Gastrocnemius medialis (tissue), 4 donors: Measurements from ENCODE around the gene NRM. TPM values are rescaled to one million over a fixed set of nuclear protein-coding genes. Genes with fewer than 3 reads are reported as not detected.

Experiments
- ATAC-seq, 2 donors: fragments of 150-250 bp; one replicate each; pipeline ENCODE4 v1.9.1; 2016
- DNase-seq, 2 donors: peaks; one replicate each; pipeline ENCODE4 v3.0.0-alpha.2; 2019
- H3K27ac ChIP-seq, 4 donors: fragments of 200-600 bp; sonication (generic); 1 replicate in 1 of 4; 2 replicates in 3 of 4; pipeline ENCODE4 v1.5.1; 2016 to 2018; ENCODE audit warnings: mild to moderate bottlenecking in 2 of 4, moderate library complexity in 1 of 4
- H3K27me3 ChIP-seq, 3 donors: fragments of 200-600 bp; sonication (generic) in 2 of 3; 1 replicate in 1 of 3; 2 replicates in 2 of 3; pipeline versions ENCODE4 v1.5.1 to v1.6.0; 2016 to 2019; ENCODE audit warnings: mild to moderate bottlenecking in 1 of 3, moderate library complexity in 1 of 3
- H3K36me3 ChIP-seq, 2 donors: fragments of 200-600 bp; sonication (generic) in 1 of 2; one replicate each; pipeline ENCODE4 v1.5.1; 2017 to 2018
- H3K4me1 ChIP-seq, 2 donors: fragments of 200-600 bp; sonication (generic) in 1 of 2; one replicate each; pipeline ENCODE4 v1.5.1; 2016 to 2017; ENCODE audit warnings: mild to moderate bottlenecking in 2 of 2
- H3K4me3 ChIP-seq, 4 donors: fragments of 200-600 bp; sonication (generic) in 3 of 4; 1 replicate in 1 of 4; 2 replicates in 3 of 4; pipeline ENCODE4 v1.5.1; 2016 to 2019; ENCODE audit warnings: mild to moderate bottlenecking in 2 of 4
- H3K9me3 ChIP-seq, 3 donors: fragments of 200-600 bp; sonication (generic) in 2 of 3; 1 replicate in 1 of 3; 2 replicates in 2 of 3; pipeline ENCODE4 v1.5.1; 2016 to 2019
- POLR2A ChIP-seq, 2 donors: fragments of 450-650 bp; IDR thresholded peaks; one replicate each; pipeline ENCODE4 v1.6.1; 2017; ENCODE audit warnings: antibody characterized with exemption in 2 of 2, mild to moderate bottlenecking in 2 of 2, moderate library complexity in 2 of 2
- in situ Hi-C, 4 donors: fragments of 200-750 bp; cut with MboI; loops; one replicate each; pipeline versions ENCODE4 v1.15.0 to v1.8.0; 2017; ENCODE audit warnings: low sequenced_read_pairs in 4 of 4
- intact Hi-C: fragments of 100-400 bp; cut with DNase I; formaldehyde crosslinking; loops from one replicate; pipeline ENCODE4 v1.15.1; 2023; ENCODE audit warnings: low total_unique reads
- total RNA-seq, 4 donors: library from RNA; depleted of rRNA; stranded (reverse); fragments of >200 nt; gene quantifications; one replicate each; pipeline versions ENCODE4 v1.1.0 to v1.2.3, GENCODE V29; 2016
- TF ChIP-seq, protein P1 (sequence below), 5 experiments: fragments of 450-650 bp in 3 of 5; fragments of 200-600 bp in 2 of 5; sonication (generic) in 2 of 5; IDR thresholded peaks in 4 of 5; conservative IDR thresholded peaks in 1 of 5; 1 replicate in 4 of 5; 2 replicates in 1 of 5; pipeline ENCODE4 v1.5.1; 2016 to 2019; ENCODE audit warnings: antibody characterized with exemption in 5 of 5, mild to moderate bottlenecking in 3 of 5, moderate library complexity in 3 of 5

The NRM gene
- total RNA-seq, 4 donors from 2014 or later: 0.32 to 2.0 (median 1.4) TPM

DNA sequence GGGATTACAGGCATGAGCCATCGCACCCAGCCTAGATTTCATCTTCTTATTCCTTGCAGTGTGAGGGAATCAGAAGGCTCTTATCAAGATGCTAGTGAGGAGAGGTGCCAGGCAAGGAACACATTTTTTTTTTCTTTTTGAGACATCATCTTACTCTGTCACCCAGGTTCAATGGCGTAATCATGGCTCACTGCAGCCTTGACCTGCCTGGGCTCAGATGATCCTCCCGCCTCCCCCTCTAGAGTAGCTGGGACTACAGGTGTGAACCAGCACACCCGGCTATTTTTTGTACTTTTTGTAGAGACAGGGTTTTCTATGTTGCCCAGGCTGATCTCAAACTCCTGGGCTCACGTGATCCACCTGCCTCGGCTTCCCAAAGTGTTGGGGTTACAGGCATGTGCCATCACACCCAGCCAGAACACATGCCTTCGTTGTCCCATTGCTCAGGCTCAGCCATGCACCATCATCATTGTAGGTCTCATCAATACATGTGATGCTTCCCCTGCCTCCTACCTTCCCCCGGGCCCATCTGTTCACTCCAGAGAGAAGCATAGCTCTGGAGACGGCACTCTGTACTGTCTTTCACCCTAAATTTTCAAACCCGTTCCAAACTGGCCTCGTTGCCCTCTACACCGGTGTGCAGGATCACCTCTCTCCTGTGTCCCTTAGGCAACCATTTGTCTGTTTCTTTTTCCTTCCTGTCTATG is 41.6 kb upstream of the NRM start:
- in situ Hi-C loops: loop anchor here in 1 of 4 donors (25.0 kb wide), 1 partner anchor 155 kb away; the partner anchor contains the start of gene DDR1
- TF ChIP-seq POLR2A (IDR thresholded peaks at IDR 0.05): no peak
- TF ChIP-seq, protein P1, sequence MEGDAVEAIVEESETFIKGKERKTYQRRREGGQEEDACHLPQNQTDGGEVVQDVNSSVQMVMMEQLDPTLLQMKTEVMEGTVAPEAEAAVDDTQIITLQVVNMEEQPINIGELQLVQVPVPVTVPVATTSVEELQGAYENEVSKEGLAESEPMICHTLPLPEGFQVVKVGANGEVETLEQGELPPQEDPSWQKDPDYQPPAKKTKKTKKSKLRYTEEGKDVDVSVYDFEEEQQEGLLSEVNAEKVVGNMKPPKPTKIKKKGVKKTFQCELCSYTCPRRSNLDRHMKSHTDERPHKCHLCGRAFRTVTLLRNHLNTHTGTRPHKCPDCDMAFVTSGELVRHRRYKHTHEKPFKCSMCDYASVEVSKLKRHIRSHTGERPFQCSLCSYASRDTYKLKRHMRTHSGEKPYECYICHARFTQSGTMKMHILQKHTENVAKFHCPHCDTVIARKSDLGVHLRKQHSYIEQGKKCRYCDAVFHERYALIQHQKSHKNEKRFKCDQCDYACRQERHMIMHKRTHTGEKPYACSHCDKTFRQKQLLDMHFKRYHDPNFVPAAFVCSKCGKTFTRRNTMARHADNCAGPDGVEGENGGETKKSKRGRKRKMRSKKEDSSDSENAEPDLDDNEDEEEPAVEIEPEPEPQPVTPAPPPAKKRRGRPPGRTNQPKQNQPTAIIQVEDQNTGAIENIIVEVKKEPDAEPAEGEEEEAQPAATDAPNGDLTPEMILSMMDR (IDR thresholded peaks at IDR 0.05 in 4 of 5, conservative IDR thresholded peaks at IDR 0.05 in 1 of 5): no peak
- peaks cover 0 to 88% of the 10 kb centered on the region in 2 donors for H3K36me3 ChIP-seq
- no peak for DNase-seq
- peaks cover 0 to 6% of the 10 kb centered on the region in 2 donors for H3K4me1 ChIP-seq
- no peak for ATAC-seq
- no peak overlapping the region for H3K27ac ChIP-seq
- no peaks in the 10 kb centered on the region for H3K9me3 ChIP-seq
- no peaks in the 10 kb centered on the region for H3K27me3 ChIP-seq
- no peak overlapping the region for H3K4me3 ChIP-seq
- intact Hi-C loops: no loop called here

- in situ Hi-C loops (loop anchor here in 1 of 4 donors (25.0 kb wide), 1 partner anchor 156 kb away; the partner anchor contains the start of gene DDR1), intact Hi-C loops (no loop called here)
- ATAC-seq (peak in 1 of 2 donors; percentile 46), DNase-seq (peak in 1 of 2 donors; percentile 48)
- TF ChIP-seq, protein P1 (IDR thresholded peaks at IDR 0.05 in 4 of 5, conservative IDR thresholded peaks at IDR 0.05 in 1 of 5): peak; percentile 9 to 47 (median 38)
- no peak for TF ChIP-seq POLR2A (IDR thresholded peaks at IDR 0.05)
- Histone ChIP-seq H3K4me1 (peaks cover 0 to 6% of the 10 kb centered on the region in 2 donors), H3K36me3 (peaks cover 0 to 86% of the 10 kb centered on the region in 2 donors), H3K27me3 (no peaks in the 10 kb centered on the region), H3K9me3 (no peaks in the 10 kb centered on the region), H3K27ac (peak overlapping the region in 1 of 4 donors; percentile 26), H3K4me3 (no peak overlapping the region)
Measured at GRCh38 chr6:30730601-30731435, 40.0 kb upstream of the NRM start.

DNA sequence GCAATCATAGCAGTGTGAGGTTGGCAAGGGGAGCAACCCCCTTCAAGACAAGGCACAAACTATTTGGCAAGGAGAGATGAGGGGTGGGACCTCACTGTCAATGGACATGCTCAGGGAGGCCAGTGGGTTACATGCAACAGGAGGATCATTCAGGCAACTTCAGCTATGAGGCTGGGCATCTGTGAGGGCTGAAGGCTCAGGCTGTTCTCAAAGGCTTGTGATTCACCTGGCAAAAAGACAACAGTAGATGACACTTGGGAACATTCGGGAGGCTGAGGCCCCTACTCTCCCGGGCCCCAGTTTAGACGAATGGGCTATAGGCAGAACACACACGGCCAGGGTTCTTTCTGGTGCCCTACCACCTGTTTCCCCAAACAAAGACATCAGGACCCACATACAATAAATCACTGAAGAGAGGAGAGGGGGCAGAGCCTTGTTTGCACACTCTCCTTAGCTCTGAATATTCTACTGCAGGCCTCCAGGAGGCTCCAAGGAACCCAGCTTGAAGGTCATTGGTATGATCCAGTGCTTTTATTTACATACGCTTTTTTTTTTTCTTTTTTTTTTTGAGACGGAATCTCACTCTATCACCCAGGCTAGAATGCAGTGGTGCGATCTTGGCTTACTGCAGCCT is 37.3 kb upstream of the NRM start:
- ATAC-seq (peak in 1 of 2 donors; percentile 42), DNase-seq (no peak)
- peak overlapping the region in 2 of 4 donors; percentile 43 to 59 for H3K27ac ChIP-seq
- H3K4me3 ChIP-seq: no peak overlapping the region
- H3K27me3 ChIP-seq: no peaks in the 10 kb centered on the region
- in situ Hi-C loops: loop anchor here in 1 of 4 donors (25.0 kb wide), 1 partner anchor 159 kb away; the partner anchor contains the start of gene DDR1
- peaks cover 0 to 6% of the 10 kb centered on the region in 2 donors for H3K4me1 ChIP-seq
- peaks cover 0 to 93% of the 10 kb centered on the region in 2 donors for H3K36me3 ChIP-seq
- H3K9me3 ChIP-seq: no peaks in the 10 kb centered on the region
- intact Hi-C loops: no loop called here
- TF ChIP-seq, protein P1 (IDR thresholded peaks at IDR 0.05 in 4 of 5, conservative IDR thresholded peaks at IDR 0.05 in 1 of 5): no peak
- no peak for TF ChIP-seq POLR2A (IDR thresholded peaks at IDR 0.05)

- in situ Hi-C loops (loop anchor here in 1 of 4 donors (25.0 kb wide), 1 partner anchor 161 kb away; the partner anchor contains the start of gene DDR1), intact Hi-C loops (no loop called here)
- H3K9me3 ChIP-seq: no peaks in the 10 kb centered on the region
- DNase-seq: no peak
- TF ChIP-seq POLR2A (IDR thresholded peaks at IDR 0.05): no peak
- TF ChIP-seq, protein P1 (IDR thresholded peaks at IDR 0.05 in 4 of 5, conservative IDR thresholded peaks at IDR 0.05 in 1 of 5): no peak
- H3K4me3 ChIP-seq: no peak overlapping the region
- peaks cover 0 to 84% of the 10 kb centered on the region in 2 donors for H3K36me3 ChIP-seq
- H3K27ac ChIP-seq: peak overlapping the region in 1 of 4 donors; percentile 43
- ATAC-seq: no peak
- H3K27me3 ChIP-seq: no peaks in the 10 kb centered on the region
- peaks cover 8 to 17% of the 10 kb centered on the region in 2 donors for H3K4me1 ChIP-seq
Measured at GRCh38 chr6:30726506-30727413, 36.0 kb upstream of the NRM start.
